ENCODE measurements around the gene UROD.

UROD gene

GRCh38 chr1:45002650-45003645, 9.1 kb upstream of the UROD start:
- no peak for TF ChIP-seq CTCF (IDR thresholded peaks at IDR 0.05; ENCODE audit: extremely low read depth, missing control alignments)
- no peak for DNase-seq (ENCODE audit: low spot score)

GRCh38 chr1:45003741-45004140, 8.3 kb upstream of the UROD start:
- no peak for DNase-seq (ENCODE audit: low spot score)
- TF ChIP-seq CTCF (IDR thresholded peaks at IDR 0.05; ENCODE audit: extremely low read depth, missing control alignments), result no peak

GRCh38 chr1:45004281-45004920, 7.7 kb upstream of the UROD start:
- no peak for TF ChIP-seq CTCF (IDR thresholded peaks at IDR 0.05; ENCODE audit: extremely low read depth, missing control alignments)

GRCh38 chr1:45005761-45006160, 6.3 kb upstream of the UROD start:
- no peak for TF ChIP-seq CTCF (IDR thresholded peaks at IDR 0.05; ENCODE audit: extremely low read depth, missing control alignments)
- no peak for DNase-seq (ENCODE audit: low spot score)

More at GRCh38 chr1:45004281-45004920, 7.7 kb upstream of the UROD start:
- no peak for DNase-seq (ENCODE audit: low spot score)

GRCh38 chr1:45007311-45007710, 4.7 kb upstream of the UROD start:
- no peak for DNase-seq (ENCODE audit: low spot score)
- TF ChIP-seq CTCF (IDR thresholded peaks at IDR 0.05; ENCODE audit: extremely low read depth, missing control alignments), result no peak

GRCh38 chr1:45008076-45008475, 4.0 kb upstream of the UROD start:
- no peak for DNase-seq (ENCODE audit: low spot score)
- no peak for TF ChIP-seq CTCF (IDR thresholded peaks at IDR 0.05; ENCODE audit: extremely low read depth, missing control alignments)

GRCh38 chr1:45008516-45008915, 3.5 kb upstream of the UROD start:
- no peak for DNase-seq (ENCODE audit: low spot score)
- no peak for TF ChIP-seq CTCF (IDR thresholded peaks at IDR 0.05; ENCODE audit: extremely low read depth, missing control alignments)
